HG03045 (cell line): Measurements from ENCODE around the gene SUSD4.

Experiments
- ATAC-seq: cut with Tn5 transposase; IDR thresholded peaks from one replicate; pipeline ENCODE4 v1.9.1; 2021; ENCODE audit warnings: mild to moderate bottlenecking, moderate library complexity; ENCODE audit not compliant: unreplicated experiment

Gene SUSD4

DNA sequence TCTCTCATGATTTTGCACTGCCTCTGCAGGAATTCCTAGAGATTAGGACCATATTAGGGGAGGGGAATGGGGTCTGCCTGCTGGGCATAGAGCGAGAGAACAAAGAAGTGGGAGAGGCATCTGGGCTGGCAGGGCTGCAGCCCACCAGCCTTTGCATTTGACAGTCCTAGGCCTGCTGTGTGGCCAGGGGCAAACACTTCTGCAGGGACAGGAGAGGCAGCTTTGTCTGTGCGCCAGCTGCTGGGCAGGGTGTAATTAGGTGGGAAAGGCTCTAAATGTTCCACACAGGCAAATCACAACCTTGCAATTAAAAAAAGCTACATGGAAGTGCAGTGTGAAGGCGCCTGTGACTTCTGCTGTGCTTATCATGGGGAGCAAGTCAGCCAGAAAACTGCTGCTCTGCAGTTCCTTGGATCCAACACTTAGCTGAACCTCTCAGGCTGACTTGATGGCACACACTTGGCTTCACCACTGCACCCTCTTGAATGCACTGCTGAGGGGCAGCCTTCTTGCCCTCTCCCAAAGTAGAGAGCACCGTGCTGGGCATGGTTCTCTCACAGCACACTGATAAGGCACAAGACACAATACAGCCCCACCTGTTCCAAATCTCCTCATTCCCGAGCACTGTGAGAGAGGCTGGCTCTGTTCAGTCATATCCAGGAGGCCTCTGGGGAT, 147.3 kb downstream of the SUSD4 start:
- ATAC-seq: no peak

DNA sequence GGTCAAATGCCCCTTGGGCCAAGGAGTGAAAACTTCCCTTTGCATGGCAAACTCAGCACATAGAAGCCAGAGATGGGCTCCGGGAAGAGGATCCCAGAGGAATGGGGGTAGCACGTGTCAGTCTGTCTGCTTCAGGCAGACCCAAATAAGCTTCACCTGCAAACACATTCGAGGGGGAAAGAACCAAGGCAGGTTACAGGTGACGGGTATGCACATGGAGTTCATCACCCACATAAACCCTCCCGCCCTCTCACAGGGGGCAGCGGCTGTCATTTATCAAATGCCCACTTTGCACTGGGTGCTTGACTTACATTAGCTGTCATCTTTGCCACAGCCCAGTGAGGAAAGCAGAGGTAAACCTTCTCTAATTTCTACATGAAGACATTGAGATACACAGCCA, 147.9 kb downstream of the SUSD4 start:
- no peak for ATAC-seq

DNA sequence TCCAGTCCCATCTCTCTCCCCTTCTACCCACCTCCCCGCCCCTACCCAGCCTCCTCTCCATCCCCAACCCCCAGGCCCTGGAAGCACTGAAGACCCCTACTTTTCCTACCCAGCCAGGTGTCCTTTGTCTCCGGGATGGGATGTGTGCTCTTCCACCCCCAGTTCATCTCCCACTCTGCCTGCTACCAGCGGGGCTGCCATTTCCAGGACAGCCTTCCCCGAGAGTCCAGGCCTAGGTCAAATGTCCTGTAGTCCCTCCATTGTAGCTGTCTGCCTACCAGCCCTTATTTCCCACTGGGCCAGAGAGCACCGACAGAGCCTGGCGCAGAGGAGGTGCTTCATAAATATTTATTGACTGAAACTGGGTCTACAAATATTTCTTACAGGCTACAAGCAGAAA, 148.9 kb downstream of the SUSD4 start:
- ATAC-seq: no peak

DNA sequence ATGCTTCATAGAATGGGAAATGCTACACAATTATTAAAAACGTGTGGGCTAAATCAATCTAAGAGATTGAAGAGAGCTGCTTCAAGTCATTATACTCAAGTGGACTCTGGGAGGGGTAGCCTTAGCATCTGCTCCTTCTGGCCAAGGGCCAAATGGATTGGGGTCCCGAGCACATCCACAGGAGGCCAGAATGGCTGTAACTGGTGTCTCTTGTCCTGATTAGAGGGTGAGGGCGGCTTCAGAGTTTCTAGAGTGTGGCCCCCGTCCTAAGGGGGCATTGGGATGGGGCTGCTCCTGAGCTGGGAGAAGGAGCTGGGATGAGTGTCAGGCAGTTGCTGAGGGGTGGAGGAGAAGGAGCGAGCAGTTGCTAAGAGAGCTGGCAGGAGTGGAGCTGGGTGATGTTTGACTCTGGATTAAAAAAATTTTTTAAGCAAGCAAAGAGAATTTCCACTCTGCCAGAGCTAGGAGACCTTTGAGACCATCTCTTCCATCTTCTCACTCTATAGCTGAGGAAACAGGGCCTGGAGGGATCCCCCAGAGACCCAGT, 149.6 kb downstream of the SUSD4 start:
- no peak for ATAC-seq

DNA sequence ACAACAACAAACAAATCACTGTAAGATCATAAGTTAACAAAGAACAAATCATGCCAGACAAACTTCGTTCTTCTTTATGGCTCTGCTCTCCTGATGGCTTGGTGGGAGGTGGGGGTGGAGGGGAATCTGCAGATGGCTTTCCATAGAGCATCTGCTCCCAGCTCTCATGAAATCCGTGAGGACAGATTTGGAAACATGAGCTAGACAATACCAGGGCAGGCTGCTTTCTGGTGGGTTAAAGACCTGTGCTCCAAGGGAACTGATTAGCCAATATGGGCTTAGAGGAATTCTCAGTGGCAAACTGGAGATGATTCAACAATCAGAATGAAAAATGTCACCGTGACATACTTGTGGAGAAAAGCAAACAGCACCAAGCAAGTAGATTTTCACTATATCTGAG, 151.5 kb downstream of the SUSD4 start:
- ATAC-seq: no peak

DNA sequence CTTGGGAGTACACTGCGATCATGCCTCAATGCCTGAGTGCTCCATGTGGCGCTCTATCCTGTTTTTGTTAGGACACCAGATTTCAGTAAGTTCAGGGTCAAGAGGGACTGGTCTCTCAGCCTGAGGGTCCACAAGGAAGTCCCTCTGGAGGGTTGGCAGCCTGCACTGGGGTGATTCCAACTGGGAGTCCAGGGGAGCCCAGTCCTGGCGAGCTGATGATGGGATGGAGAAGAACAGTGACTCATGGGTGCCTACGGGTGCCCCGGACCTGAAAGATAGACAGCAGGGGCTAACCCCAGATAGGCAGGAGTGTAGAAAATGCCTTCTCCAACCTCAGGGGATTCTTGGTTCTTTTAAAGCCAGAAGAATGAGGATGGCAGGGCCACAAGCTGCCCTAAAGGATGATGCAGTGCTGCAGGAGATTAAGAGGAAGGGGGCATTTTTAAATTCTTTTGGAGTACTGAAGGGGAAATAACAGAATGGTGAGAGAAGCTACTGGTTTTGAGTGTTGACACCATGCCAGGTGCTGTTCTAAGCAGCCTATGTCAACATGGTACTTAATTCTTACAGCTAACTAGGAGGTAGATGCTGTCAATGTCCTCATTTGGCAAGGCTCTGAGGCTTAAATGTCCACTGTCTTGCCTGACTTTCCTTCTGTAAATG, 152.5 kb downstream of the SUSD4 start:
- ATAC-seq: no peak

DNA sequence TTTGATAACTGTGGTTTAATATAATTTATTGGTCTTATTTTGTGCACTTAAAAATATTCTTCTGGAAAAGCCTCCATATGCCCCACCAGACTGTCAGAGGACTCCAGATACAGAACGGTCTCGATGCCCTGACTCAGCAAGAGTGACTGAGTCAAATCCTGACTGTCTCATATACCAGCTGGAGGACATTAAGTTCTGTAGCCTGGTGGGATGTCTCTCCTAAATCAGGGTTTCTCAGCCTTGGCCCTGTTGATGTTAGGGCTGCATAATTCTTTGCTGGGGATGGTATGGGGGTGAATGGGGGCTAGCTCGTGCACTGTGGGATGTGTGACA, 153.2 kb downstream of the SUSD4 start:
- ATAC-seq: no peak

DNA sequence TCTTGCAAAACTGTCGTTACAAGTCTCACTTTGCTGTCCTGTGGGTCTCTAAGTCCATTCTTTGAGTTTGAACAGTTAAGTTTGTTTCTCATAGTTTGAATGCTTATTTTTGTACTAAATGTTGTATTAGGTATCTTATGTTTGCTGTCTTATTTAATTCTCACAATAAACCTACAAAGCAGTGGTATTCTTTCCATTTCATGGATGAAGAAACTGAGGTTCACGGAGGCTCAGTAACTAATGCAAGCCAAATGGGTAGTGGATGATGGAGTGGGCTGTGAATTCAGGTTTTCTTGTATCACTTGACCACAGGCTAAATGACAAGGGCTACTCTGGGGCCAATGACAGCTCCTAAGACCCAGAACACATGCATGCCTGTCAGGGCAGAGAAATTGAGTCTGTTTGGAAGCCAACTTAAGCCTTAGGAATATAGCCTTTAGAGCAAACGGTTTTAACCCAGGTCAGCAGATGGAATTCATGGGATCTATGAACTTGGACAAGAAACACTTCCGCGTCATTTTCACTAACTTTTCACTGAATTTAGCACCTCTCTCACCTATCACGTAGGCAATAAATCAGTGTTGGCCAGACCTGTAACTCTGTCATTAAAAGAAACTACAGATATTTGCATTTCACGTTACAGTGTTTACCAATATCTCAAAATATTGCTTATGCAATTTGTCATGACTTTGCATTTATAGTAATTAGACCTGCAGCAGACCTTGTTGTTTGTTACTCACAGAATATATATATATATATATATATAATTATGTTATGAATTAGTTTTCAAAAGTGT, 153.8 kb downstream of the SUSD4 start:
- ATAC-seq: no peak

DNA sequence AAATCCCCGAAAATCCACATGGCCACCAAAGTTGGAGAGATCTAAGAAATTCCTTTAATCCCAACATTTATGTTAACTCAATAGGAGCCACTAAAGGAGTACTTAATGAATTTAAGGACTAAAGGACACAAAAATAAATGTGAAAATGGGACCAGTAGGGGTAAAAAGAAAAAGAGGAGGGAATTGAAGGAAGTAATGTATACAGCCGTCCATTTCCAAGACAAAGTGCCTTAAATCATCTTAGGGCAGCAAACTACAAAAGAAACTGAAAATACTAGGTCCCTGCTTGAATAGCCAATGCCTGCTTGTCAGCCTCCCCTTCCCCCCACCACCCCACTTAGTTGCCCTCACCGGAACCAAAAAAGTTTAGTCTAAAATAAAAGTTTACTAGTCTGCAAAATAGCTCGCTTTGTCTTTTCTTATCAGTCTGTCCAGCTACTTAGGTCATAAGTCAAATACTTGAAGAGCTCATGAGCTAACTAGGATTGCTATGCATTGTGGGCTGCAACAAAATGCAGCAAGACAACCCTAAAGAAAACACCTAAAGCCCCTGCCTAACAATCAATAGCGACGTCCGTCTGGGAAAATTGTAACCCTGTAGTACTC, 154.6 kb downstream of the SUSD4 start:
- ATAC-seq: no peak

DNA sequence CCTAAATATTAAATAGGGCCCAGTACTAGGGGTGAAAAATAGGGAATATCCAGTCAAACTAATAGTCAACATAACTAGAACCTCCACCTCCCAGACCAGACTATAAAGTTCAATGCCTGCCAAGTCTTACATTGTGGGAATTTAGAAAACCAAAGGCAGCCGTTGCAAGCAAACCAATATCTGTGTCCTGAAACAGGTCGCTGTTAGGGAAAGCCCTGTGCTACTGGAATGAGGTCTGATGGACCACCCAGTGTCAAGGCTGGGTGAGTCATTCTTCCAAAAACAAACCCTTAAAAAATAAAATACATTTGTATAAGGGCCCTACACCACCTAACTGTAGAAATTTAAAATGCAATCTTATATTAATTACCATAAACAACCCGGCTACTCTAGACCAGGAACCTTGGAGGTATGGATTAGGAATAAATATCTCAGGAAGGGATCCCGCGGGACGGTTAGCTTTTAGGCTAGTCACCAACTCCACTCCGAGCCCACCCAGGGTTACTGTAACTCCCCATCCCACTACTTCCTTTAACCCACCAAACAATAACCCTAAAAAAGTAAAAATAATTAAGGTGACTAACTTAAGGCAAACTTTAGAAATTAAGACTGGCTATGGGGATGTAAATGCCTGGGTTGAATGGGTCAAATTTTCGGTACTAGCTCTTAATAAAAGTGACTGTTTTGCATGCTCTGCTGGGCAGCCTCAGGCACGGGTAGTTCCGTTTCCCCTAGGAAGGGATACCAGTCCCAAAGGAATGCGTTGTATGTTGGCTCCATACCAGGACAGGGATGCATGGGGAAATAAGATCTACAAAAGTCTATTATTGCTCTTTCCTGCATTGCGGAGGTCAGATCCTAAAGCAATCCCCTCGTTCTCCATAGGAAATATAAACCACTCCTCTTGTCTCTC, 155.6 kb downstream of the SUSD4 start:
- ATAC-seq: no peak

DNA sequence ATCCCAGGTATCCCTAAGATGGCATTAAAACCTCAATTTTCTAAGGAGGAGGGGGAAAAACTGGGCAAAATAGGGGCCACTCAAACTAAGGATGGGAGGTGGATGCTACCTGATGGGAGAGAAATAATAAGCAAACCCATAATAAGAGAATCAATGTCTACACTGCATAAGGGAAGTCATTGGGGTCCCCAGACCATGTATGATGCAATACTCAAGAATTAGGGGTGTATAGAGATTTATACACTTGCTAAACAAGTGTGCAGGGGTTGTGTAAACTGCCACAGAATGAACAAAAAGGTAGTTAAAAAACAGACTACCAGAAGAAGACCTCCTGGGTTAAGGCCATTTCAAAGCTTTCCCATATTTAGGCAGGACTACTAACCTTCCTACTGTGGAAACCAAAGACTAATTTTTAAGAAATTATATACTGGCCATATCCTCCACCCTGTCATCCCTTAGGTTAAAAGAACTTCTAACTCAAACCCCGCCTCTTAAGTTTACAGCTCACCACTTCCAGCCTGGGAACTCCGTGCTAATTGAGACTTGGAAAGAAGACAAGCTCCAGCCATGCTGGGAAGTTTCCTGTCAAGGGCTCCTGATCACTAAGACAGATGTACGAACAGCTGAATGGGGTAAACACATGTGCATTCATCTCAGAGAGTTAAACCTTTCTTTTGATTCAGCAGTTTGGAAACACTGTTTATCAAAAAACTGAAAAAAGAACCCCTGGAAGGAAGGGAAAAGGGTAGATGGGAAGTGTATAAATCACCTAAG, 156.5 kb downstream of the SUSD4 start:
- no peak for ATAC-seq

DNA sequence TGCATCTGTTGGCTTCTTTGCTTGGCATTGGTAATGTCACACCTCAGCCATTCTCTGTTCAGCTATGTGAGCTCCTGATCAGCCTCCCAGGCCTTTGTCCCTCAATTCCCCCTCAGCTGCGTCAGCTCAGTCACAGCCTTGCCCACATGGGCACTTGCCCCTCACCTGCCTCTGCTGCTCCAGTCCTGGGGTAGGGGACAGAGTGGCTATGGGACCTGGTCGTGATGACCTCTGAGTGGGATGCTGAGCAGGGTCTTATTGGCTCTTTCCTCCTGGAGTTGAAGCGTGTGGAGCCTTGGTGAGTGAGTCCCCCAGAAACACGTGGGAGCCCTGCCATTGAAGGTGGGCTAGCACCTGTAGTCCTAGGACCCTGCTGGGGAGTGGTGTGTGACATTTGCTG, 159.6 kb downstream of the SUSD4 start:
- no peak for ATAC-seq

DNA sequence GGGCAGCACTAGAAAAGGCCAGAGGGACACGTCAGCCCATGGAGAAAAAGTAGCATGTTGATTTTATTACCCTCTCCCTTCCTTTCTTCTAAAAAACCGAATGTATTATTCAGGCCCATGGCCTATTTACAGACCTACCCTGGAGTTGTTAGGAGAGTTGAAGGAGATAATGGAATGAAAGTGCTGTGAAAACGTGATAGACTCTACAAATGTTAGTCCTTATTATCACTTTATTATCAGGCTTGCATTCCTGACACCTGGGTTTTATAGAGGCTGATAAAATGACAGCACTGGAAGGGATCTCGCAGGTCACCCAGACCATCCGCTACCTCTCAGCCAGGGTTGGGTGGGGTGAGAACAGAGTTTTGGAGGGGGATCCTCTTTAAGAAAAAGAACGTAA, 160.3 kb downstream of the SUSD4 start:
- ATAC-seq: no peak

DNA sequence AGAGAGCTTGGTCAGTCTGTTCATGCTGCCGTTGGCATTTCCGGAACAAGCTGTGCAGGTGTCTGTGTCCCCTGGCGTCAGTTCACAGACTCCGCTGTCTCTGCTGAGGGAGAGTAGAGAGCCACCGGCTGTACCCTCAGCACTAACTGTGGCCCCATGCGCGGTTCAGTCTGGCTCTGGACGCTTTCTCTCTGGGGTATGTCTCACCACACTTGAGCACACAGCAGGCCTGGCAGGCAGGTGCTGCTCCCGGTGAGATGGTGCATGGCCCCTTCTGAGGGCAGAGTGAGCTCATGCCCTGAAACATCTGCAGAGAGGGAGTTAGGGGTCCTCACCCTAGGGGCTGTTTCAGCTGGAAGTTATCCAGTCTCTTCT, 161.0 kb downstream of the SUSD4 start:
- no peak for ATAC-seq

DNA sequence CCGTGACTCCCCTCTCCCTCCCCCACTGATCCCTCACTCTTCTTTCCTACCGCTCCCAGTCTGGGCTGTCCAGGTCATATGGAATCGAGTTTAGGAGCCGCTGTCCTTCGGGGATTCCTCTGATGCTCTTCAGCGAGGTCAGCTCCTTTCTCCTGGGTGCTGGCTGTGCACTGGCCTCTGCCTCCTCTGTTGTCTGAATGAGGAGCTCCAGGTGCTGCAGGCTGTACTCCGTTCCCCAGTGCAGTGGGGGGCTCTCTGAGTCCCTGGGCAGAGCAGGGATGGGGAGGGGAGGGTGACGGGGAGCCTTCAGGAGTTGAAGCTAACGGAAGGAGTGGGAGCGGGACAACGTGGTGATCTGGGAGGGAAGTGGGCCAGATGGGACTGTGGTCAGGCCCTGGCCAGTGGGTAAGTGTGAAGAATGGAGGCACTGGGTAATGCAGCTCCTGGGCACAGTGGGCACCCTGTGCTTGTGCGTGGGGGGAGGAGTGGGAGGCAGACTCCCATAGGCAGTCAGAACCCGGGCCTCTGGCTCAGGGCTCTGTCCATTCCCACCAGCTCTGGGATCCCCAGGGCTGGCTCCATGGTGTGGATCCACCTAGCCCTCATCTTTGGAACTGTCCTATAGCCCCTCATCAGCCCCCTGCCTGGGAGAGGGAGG, 161.5 kb downstream of the SUSD4 start:
- ATAC-seq: no peak

DNA sequence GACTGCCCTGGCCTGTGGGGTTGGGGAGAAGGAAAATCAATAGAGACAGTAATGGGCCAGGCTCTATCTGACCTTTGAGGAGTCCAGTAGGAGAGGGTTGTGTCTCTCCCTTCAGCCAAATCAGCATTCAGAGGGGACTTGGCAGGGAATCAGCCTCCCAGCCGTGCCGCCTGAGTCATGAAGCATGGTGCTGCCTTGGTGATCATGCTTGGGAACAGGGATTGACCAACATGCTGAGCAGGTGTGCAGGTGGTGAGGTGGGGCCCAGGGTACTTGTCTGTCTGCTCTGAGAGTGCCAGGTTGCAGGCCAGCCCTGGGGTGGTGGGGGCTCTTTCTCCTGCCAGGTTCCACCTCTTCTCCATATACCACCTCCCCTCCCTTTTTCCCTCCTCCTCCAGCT, 162.0 kb downstream of the SUSD4 start:
- no peak for ATAC-seq

DNA sequence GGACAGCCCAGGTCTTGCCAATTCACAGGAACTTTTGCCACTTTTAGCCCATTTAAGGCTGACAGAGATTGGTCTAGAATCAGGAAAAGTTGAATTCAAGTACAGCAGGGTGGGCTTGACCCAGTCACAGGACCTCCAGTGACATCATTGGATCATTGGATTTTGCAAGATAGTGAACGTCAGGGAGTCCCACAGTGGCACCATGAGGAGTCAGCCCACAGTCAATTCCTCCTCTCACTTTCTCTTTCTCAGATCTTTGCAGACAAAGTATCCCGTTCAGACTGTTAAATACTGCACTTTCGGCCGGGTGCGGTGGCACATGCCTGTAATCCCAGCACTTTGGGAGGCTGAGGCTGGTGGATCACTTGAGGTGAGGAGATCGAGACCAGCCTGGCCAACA, 163.1 kb downstream of the SUSD4 start:
- no peak for ATAC-seq

DNA sequence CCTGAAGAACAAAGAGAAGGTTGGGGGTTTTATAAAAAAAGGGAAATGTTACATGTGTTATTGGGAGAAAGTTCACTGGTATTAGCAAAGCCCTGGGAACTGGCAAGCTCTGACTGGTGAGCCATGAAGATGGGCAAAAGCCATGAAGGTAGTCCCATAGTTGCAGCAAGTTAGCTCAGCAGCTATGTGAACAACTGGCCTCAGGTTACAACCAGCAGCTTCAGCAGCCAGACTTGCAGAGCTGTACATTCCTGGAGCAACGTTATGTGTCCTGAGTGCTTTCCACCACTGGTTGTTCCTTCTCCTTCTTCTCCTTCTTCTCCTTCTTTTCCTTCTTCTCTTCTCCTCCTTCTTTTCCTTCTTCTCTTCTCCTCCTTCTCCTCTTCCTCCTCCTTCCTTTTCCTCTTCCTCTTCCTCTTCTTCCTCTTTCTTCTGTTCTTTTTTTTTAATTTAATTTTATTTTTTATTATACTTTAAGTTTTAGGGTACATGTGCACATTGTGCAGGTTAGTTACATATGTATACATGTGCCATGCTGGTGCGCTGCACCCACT, 164.8 kb downstream of the SUSD4 start:
- ATAC-seq: no peak

DNA sequence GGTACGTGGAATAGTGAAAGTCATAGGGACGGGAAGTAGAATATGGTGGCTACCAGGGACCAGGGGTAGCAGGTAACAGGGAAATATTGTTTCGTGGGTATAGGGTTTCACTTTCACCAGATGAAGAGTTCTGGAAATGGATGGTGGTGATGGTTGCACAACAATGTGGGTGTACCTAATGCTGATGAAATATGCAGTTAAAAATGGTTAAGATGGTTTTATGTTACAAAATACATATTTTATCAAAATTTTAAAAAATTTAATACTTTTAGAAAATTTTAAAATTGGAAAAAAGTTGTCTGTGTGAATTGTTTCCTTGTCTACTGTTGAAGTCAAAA, 165.4 kb downstream of the SUSD4 start:
- ATAC-seq: no peak
